ENCODE data around the gene TULP4.
"Not testable (repeated sequence)": the region's sequence is repeated elsewhere in the genome, so short reads cannot be mapped to it uniquely, and the experiment has no call there.

TULP4 gene

DNA sequence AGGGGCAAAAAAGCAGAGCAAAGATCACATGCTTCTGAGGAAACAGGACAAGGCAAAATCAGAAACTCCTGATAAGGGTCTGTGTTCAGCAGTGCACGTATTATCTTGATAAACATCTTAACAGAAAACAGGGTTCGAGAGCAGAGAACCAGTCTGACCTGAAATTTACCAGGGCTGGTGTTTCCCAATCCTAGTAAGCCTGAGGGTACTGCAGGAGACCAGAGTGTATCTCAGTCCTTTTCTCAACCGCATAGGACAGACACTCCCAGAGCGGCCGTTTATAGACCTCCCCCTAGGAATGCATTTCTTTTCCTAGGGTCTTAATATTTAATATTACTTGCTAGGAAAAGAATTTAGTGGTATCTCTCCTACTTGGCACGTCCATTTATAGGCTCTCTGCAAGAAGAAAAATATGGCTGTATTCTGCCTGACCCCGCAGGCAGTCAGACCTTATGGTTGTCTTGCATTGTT is 15.4 kb upstream of the TULP4 start:
- not testable (repeated sequence) for DNase-seq

DNA sequence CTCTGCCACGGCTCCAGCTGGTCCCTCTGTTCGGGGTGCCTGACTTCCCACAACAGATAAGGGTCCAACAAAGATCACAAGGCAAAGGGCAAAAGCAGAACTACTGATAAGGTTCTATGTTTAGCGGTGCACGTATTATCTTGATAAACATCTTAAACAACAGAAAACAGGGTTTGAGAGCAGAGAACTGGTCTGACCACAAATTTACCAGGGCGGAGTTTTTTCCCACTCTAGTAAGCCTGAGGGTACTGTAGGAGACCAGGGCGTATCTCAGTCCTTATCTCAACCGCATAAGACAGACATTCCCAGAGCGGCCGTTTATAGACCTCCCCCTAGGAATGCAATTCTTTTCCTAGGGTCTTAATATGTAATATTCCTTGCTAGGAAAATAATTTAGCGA is 14.6 kb upstream of the TULP4 start:
- DNase-seq = not testable (repeated sequence)

DNA sequence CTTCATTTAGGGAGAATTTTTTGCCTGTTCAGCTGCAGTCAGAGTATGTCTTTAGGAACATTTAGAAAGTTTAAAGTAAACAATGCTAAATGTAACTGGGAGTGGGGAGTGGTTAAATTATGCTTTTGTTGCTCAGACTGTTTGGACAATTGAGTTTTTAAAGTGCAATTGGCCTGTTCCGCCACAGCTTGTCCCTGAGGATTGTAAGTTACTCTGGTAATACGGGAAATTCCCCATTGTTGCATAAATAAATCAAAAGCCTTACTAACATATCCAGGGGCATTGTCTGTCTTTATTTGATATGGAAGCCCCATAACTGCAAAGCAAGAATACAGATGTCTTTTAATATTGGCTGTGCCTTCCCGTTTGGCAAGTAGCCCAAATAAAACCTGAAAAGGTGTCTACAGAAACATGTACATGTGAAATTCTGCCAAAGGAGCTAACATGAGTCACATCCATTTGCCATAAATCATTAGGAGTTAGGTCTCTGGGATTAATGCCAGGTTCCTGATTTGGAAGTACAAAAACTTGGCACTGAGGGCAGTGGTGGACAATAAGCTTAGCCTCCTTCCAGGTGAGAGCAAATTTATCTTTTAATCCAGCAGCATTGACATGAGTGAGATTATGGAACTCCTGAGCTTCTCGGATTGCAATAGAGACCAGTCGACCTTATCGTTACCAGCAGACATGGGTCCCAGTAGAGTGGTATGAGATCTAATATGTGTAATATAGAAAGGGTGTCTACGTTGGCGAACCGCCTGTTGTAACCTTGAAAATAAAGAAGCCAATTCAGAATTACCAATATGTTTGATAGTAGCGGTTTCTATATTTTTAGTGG is 11.7 kb upstream of the TULP4 start:
- not testable (repeated sequence) for DNase-seq

DNA sequence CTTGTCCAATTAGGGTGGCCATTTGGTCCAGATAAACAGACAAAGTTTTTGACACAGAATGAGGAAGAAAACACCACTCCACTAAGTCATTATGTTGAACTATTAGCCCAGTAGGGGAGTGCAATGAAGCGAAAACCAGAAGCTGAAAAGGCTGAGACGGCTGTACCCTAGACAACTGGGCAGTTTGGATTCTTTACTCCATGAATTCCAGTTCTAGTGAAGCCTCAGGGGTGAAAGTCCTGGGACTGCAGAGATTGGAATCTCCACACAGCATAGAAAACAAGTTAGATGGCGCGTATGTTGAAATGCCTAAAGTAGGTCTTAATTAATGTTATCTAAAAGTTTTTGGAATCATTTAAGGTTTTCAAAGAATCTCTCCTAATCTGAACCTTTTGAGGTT is 10.7 kb upstream of the TULP4 start:
- DNase-seq = not testable (repeated sequence)

DNA sequence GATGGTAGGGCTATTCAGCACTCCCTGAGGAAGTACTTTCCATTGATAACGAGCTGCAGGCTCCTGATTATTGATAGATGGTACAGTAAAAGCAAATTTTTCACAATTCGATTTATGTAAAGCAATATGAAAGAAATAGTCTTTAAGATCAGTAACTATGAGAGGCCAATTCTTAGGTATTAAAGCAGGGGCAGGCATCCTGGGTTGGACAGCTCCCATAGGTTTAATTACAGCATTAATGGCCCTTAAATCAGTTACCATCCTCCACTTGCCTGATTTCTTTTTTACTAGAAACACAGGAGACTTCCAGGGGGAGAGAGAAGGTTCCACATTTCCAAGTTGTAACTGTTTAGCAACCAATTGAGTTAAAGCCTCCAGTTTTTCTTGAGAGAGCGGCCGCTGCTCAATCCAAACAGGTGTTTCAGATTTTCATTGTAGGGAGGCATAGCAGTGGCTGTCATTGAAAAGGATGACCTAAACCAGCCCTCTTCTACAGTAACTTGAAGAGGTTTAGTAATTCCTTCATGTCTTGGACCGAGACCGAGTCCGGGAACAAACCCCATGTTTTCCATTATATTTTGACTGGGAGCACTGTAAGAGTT is 10.0 kb upstream of the TULP4 start:
- DNase-seq = not testable (repeated sequence)

DNA sequence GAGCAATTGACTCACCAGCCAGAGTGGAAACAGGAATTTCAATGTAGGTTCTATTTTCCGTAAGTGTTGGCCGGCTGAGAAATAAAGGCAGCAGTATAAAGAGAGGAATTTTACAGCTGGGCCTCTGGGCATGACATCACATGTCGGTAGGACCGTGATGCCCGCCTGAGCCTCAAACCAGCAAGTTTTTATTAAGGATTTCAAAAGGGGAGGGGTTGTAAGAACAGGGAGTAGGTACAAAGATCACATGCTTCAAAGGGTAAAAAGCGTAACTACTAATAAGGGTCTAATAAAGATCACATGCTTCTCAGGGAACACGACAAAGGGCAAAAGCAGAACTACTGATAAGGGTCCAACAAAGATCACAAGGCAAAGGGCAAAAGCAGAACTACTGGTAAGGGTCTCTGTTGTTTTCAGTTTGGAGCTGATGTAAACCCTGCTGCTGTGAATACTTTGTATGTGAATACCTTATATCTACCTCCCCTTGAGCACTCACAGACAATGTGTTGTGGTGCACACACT is 9.0 kb upstream of the TULP4 start:
- DNase-seq = no peak

DNA sequence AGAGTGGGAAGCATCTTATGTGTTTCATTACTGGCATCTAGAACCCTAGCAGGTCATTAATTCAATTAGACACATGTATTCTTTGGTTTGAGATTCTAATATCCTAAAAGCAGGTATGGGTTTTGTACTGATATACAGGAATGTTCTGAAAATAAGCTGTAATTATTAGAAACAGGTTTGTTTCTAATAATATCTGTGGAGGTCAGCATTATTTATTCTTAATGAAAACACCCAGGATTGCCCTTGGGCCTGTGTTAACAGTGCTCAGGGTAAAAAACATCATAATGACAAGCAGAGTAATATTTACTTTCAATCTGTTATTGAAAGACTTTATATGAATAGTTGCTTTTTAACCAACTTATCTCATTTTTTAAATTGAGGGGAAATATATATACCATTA is 8.0 kb upstream of the TULP4 start:
- DNase-seq = no peak

DNA sequence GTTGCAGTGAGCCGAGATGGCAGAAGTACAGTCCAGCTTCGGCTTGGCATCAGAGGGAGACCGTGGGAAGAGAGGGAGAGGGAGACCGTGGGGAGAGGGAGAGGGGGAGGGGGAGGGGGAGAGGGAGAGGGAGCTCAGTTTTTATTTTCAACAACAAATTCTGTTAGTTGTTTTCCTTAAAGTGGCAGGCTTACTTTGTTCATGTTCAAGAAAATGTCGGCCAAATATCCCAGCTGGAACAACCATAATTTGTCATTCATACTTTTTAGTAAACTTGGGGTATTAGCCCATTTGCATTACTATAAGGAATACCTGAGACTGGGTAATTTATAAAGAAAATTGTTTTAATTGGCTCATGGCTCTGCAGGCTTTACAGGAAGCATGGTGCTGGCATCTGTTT is 2.5 kb upstream of the TULP4 start:
- DNase-seq = no peak

DNA sequence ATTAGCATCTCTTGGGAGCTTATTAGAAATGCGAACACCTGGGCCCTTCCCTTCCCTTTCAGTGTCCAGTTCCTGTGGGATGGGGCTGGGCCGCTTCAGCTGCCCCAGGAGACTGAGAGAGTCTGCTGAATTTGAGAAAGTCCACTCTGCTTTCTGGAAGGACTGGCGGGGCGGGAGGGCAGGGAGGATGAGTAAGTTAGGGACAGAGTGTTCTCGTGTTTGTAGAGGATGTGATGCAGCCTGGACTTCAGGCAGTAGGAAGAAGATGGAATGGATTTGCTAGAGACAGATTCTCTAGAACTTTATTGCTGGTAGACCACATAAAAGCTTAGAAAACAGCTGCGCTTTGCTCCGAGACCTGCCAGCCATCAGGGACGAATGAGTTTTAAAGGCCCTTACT is 1.1 kb upstream of the TULP4 start:
- no peak for DNase-seq

DNA sequence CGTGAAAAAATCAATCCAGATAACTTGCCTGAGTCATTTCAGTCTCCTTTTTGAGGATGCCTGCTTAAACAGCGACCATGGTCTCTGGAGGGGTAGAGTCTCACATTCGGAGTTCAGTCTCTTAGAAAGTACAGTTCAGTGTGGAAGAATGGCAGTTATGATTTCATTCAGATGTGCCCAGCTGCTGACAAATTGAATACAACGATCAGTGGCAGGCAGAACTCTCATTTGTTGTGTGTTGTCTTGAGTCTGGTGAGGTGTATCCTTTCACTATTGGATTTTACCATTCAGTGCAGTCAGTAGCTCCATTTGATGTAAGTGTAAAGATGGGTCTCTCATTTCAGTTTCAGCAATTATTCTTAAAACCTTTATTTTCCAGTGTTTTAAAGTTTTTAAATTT is 639 bp upstream of the TULP4 start:
- no peak for DNase-seq

DNA sequence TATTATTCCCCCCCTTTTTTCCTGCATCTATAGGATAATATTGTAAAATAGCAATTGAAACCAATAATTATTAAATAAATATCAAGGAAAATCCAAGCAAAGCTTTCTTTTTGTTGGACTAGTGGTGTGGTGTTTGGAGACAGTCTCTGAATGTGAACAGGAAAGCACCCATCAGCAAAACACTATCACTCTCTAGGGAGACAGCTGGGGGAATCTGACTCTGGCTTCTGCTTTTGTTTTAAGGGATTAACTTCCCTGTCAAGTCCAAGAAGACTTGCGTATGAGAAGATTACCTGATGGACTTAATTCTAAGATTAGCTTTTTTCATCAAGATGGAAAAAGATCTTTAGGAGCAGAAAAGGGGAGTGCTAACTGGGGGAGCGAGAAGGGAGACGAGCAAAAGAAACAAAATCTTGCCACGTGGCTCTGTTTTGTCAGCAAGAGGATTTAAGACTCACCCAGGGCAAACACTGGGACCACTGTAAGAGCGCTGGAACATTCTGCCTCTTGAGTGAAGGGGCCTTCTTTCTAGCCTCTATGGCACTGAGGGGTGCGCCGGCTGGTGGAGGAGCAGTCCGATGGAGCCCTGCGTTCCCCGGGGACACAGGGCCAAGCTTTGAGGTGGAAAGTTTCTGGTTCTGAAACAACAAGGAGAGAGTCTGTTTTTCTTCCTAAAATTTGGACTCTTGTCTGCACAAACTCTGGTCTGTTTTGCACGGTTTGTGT is 570 bp downstream of the TULP4 start:
- DNase-seq = no peak

DNA sequence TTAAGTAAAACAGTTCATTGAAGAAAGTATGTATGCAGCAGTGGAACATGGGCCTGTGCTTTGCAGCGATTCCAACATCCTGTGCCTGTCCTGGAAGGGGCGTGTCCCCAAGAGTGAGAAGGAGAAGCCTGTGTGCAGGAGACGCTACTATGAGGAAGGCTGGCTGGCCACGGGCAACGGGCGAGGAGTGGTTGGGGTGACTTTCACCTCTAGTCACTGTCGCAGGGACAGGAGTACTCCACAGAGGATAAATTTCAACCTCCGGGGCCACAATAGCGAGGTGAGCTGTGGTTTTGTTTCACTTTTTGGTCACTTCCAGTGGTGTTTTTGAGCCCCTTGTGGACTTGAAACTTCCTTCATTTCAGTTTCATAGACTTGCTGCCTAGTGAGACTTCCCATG is 1.7 kb downstream of the TULP4 start:
- DNase-seq = no peak

DNA sequence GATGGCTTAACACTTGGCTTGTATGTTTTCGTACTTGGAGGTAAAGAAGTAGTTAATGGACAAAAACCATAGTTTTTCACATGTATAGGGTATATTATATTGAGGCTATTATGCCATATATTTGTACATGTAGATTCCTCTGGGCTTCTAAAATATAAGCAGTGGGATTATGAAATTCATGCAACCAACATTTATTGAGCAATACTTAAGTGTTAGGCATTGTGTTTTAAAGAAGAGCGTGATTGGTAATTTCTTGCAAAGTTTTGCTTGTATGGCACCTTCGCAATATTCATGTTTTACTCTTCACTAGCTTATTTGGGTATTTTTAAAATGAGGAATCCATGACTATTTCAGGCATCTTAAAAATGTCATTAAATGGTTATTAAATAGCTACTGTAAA is 2.5 kb downstream of the TULP4 start:
- DNase-seq = no peak

DNA sequence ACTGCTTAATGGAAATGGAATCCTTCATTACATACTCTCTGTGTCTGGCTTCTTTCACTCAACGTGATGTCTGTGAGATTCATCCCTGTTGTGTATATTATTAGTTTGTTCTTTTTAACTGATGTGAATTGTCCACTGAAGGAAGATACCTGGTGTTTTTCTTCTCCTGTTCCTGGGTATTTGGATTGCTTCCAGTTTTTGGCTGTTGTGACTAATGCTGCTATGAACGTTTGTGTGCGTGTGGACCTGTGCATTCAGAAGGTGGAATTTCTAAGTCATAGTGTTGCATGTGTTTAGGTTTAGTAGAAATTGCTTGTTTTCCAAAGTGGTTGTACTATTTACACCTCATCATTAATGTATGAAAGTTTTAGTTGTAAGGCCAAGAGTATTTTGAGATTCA is 3.8 kb downstream of the TULP4 start:
- no peak for DNase-seq

DNA sequence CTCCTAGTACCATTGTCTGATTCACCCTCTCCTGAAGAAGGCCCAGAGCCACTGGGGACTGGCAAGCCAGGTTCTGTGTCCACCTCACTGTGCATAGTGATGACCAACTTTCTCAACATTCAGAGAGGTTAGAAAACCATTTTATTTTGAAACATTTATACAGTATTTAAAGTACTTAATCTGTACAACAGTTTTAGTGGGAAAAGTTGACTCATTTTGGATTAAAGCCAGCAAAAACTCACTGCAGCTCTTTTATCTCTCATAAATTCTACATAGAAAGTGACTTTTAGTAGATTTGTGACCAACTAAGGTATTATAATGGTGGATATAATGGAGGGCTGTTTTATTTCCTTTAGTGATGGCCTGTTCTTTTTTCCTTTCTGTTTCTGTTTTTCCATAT is 9.7 kb downstream of the TULP4 start:
- DNase-seq = no peak

DNA sequence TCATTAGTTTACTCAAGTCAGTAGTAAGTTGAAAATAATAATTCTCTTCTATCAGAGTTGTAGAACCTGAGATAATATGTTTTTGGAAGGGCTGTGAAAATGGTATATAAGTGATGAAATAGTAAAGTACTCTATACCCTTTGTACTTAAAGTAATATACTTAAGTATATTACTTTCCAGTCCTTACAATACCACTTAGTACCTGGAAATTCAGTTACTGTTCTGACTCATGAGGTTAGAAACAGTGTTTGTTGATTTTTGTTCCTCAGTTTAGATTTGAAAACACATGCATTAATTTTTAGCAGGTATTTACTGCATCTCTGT is 10.1 kb downstream of the TULP4 start:
- DNase-seq = no peak

DNA sequence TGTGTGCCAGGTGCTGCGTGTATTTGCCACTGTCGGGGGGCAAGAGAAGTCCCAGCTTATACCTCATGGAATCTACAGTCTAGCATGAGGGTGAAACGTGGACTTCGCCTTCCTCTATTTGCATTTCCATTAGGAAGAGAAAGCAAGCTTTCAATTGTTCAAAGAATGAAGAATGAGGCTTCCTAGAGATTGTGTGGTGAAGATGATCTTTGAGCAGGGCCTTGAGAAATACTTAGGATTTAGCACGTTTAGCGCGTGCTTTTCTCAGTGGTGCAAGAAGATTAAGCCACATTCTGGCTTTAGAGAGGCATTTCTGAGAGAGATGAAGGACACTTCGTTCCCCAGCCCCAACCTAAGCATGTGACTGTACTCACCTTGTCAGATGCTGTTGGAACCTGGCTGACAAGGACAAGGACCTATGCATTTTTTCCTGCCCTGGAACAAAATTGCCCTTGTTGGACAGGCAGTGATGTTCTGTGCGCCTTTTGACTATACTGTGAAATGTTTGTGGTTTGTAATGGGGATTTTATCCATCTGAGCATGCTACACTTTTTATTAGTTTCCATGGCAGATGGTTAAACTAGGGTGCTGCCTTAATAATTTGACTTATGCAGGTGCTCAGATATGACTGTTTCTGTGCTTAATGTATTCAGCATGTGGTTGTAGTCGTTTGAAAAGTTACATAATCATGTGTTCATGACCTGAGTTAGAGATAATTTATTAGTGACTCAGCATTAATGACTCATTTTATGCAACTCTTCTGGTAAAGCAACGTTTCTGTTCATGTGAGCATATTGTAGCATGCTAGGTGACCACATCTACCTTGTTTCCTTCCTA is 10.7 kb downstream of the TULP4 start:
- no peak for DNase-seq

DNA sequence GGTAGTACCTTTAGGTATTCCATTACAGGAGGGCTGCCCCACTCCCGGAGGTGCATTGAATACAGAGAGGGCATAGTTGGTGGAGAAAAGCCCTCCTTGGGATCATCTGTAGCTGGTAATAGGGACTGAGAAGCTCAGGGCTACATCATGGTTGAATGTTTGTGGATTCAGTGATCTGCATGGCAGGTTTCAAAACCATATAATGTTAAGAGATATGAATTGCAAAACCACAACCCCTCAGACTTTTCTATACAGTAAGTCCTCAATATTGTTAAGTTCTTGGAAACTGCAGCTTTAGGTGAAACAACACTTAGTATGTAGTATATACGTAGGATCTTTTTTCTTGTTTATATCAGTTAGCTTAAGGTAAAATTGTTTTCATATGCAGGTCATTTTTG is 11.3 kb downstream of the TULP4 start:
- DNase-seq = no peak

DNA sequence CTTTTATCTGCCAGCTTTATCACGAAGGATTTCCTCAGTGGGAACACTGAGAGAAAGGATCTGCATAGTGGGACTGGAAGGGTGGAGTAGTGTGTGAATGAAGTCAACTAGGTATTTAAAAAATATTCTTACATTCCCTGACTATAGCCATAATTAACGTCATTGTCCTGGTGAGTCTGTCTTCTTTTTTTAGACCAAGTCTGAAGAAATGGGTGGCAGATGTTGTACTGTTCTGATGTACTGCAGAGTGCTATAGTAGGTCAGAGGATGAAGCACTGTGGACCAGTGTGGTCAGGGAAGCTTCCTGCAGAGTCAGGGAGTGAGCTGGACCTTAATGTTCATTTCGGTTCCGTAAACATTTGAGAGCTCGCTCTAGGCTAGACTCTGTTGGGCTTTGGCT is 11.9 kb downstream of the TULP4 start:
- DNase-seq = no peak

DNA sequence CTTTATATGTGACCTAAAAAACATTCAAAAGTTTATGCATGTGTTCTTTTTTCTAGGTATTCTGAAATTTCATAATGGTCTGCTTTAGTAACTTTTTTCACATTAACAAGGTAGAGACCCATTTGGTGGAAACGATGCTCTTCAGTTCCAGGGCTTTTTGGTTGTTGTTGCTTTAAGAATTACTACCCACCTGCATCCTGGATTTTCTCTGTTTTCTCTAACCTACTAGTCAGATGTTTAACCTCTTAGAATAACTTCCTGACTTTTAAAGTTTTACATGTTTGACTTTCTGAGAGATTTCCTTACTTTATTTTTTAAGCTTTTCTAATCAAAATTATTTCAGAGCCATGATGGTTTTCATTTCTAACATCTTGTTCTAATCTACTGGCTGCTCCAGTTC is 14.9 kb downstream of the TULP4 start:
- DNase-seq = no peak

DNA sequence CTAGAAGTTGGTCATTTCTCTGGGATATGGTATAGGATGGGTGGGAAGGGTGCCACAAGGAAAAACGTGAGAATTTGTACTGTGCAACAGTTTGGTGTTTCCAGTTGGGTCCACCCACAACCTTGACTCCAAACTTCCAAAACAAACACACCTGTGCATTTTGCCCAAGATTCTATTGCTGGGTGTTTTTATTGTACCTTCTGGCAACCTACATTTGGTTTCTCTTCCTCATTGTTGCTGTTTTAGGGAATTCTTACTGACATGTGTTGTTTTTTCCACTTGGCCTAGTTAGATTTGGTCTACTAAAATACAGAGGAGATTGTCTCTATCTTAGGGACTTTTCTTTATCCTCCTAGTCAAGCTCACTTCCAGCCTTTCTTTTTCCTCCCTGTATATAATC is 16.7 kb downstream of the TULP4 start:
- no peak for DNase-seq

DNA sequence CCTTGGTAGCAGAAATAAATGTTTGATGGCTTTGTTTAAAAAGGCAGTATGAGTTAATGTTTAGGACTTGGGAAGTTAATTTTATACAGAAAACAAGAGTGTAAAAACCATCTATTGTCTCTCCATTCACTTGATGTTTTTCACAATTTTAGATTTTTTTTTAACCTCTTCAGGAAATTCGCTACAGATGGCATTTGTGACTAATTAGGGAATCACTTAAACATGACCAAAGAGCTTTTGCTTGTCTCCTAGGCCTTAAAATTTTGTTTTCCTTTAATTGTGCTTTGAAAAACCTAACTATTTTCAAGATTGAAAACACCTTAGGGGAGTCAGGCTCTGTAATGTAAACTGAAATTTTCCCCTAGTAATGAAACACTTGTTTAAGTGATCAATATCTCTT is 17.3 kb downstream of the TULP4 start:
- no peak for DNase-seq

DNA sequence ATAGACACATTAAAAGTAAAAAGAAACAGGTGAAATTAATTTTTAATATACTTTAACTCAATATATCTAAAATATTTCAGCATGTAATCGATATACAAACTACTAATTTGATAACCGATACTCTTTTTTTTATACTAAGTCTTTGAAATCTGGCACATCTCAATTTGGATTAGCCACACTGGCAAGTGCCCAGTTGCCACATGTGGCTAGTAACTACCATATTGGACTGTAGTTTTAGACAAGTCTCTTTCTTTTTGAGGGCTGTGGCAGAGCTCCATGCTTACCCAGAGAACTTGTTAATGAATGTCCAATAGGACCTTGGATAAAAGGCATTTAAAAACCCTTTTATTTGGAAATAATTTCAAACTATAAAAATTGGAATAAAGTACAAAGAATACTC is 17.8 kb downstream of the TULP4 start:
- no peak for DNase-seq

All from activated CD4-positive, alpha-beta T cell treated with anti-CD3 and anti-CD28 coated beads for 1 hour (primary cell).